ENCODE data around the gene PTPN3.

DNA sequence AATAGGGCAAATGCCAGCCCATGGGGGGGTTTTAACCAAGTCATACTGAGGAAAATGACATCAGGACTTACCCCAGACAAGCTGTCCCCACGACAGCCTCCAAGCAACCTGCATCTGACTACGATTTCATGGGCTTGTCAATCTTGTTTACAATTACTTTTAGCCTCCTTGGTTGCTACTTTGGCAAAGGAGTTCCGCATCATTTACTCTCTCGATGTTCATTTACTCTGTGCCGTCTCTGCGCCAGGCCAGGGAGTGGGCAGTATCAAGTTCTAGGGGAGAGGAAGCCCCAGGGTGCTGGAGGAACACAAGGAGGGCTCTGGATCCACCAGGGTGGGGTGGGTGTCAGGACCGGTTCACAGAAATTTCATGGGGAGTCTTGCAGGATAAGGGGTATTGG is 23.9 kb downstream of the PTPN3 start:
- TF ChIP-seq ZZZ3 (IDR thresholded peaks at IDR 0.05) (no peak), ZNF263 (CRISPR knock-in tag; IDR thresholded peaks at IDR 0.05; ENCODE audit: borderline replicate concordance) (no peak), CTCF (IDR thresholded peaks at IDR 0.05 in 2 of 3, conservative IDR thresholded peaks at IDR 0.05 in 1 of 3; ENCODE audit: insufficient read depth in 2 of 3, low read depth in 1 of 3, low read length in 3 of 3) (no peak), EZH2 (IDR thresholded peaks at IDR 0.05; ENCODE audit: borderline replicate concordance, low read depth, low read length) (no peak), RFX1 (IDR thresholded peaks at IDR 0.05) (no peak), ARID2 (IDR thresholded peaks at IDR 0.05) (no peak), ARHGAP35 (IDR thresholded peaks at IDR 0.05; ENCODE audit: partially characterized antibody) (no peak)
